GM12878 (cell line): ENCODE measurements around the gene TMEM35A. TPM values are rescaled to one million over a fixed set of nuclear protein-coding genes. Genes with fewer than 3 reads are reported as not detected.

ENCODE experiments used
- ATAC-seq: fragments of 200-7000 bp; cut with Tn5 transposase; 3 replicates; pipeline ENCODE4 v1.9.1; 2020; ENCODE audit warnings: mild to moderate bottlenecking, moderate library complexity
- BruUV-seq: library from RNA; stranded (reverse); fragments of 400-500 nt; replicated peaks from 2 replicates; lab custom pipeline; 2021; lab: Mats Ljungman, UMichigan
- CTCF ChIA-PET: fragments of 300-600 bp; sonication (Branson Sonifier 250); formaldehyde crosslinking; extraction: SDS; loops from one replicate; lab custom pipeline; 2021; ENCODE audit warnings: inconsistent platforms; lab: Yijun Ruan, JAX
- POLR2A ChIA-PET: fragments of 350-600 bp; formaldehyde crosslinking; extraction: SDS; loops from one replicate; lab custom pipeline; 2021; ENCODE audit warnings: inconsistent platforms; lab: Charles Lee
- RAD21 ChIA-PET: fragments of 300-600 bp; sonication (Branson Sonifier 250); formaldehyde crosslinking; loops from one replicate; lab custom pipeline; 2023; ENCODE audit warnings: antibody characterized with exemption; ENCODE audit not compliant: unreplicated experiment; lab: Charles Lee
- SMC1A ChIA-PET: fragments of 300-600 bp; sonication (Branson Sonifier 250); formaldehyde crosslinking; loops from one replicate; lab custom pipeline; 2023; ENCODE audit not compliant: unreplicated experiment, uncharacterized antibody; lab: Charles Lee
- DNase-seq: peaks from one replicate; pipeline ENCODE4 v3.0.0-alpha.2; 2011; ENCODE audit warnings: low read depth, low spot score
- FAIRE-seq: peaks from 3 replicates; lab custom pipeline; 2011; peaks lifted over from hg19 to GRCh38; lab: Jason Lieb, UNC
- H2AFZ ChIP-seq: 2 replicates; pipeline ENCODE4 v1.6.0; 2011; ENCODE audit warnings: low read depth, low read length, control low read depth; ENCODE audit not compliant: control insufficient read depth
- H3K27ac ChIP-seq: 2 replicates; pipeline ENCODE4 v1.5.1; 2011; ENCODE audit warnings: control low read depth; ENCODE audit not compliant: control insufficient read depth, insufficient read depth
- H3K27me3 ChIP-seq, 2 experiments: replicated peaks in 1 of 2; 2 replicates each; pipeline versions ENCODE4 v1.6.0 to v1.6.1; 2011; ENCODE audit warnings: low read length in 1 of 2; ENCODE audit not compliant: control insufficient read depth in 2 of 2, insufficient read depth in 2 of 2
- H3K36me3 ChIP-seq, 2 experiments: 2 replicates each; pipeline ENCODE4 v1.5.1; 2011; ENCODE audit warnings: low read length in 1 of 2; ENCODE audit not compliant: control insufficient read depth in 2 of 2, insufficient read depth in 2 of 2
- H3K4me1 ChIP-seq: 2 replicates; pipeline ENCODE4 v1.6.1; 2011; ENCODE audit warnings: mild to moderate bottlenecking, low read length, moderate library complexity, mixed read lengths; ENCODE audit not compliant: control insufficient read depth, insufficient read depth
- H3K4me2 ChIP-seq: 2 replicates; pipeline ENCODE4 v1.6.0; 2011; ENCODE audit warnings: control low read depth; ENCODE audit not compliant: control insufficient read depth, insufficient read depth
- H3K4me3 ChIP-seq: fragments of 200-600 bp; sonication (generic); 2 replicates; pipeline ENCODE4 v1.5.1; 2016
- H3K79me2 ChIP-seq: 2 replicates; pipeline ENCODE4 v1.6.0; 2011; ENCODE audit warnings: low read length; ENCODE audit not compliant: control insufficient read depth, insufficient read depth
- H3K9ac ChIP-seq: 2 replicates; pipeline ENCODE4 v1.8.0; 2011; ENCODE audit warnings: low read length, control low read depth, mixed read lengths; ENCODE audit not compliant: control insufficient read depth, insufficient read depth
- H3K9me3 ChIP-seq: replicated peaks from 3 replicates; pipeline ENCODE4 v1.5.1; 2011; ENCODE audit warnings: mild to moderate bottlenecking, low read length; ENCODE audit not compliant: control insufficient read depth, insufficient read depth
- H4K20me1 ChIP-seq: 2 replicates; pipeline ENCODE4 v1.6.0; 2011; ENCODE audit not compliant: control insufficient read depth, insufficient read depth
- CHD1 ChIP-seq: IDR thresholded peaks from 2 replicates; pipeline ENCODE4 v1.6.1; 2012; ENCODE audit warnings: low read depth, low read length, improper control_type of control experiment
- EGR1 ChIP-seq, 2 experiments: IDR thresholded peaks; 1 replicate in 1 of 2; 2 replicates in 1 of 2; pipeline ENCODE4 v1.6.1; 2011 to 2012; ENCODE audit warnings: low read depth in 2 of 2, low read length in 2 of 2, borderline replicate concordance in 1 of 2, mild to moderate bottlenecking in 1 of 2, moderate library complexity in 1 of 2
- HDAC6 ChIP-seq: fragments of 200-600 bp; sonication (generic); IDR thresholded peaks from one replicate; pipeline ENCODE4 v1.8.0; 2017; ENCODE audit warnings: antibody characterized with exemption; ENCODE audit not compliant: unreplicated experiment
- MXI1 ChIP-seq: fragments of 150-350 bp; IDR thresholded peaks from 2 replicates; pipeline ENCODE4 v1.6.1; 2011; ENCODE audit warnings: low read depth, mild to moderate bottlenecking, inconsistent platforms, low read length, improper control_type of control experiment
- NBN ChIP-seq: fragments of 450-650 bp; IDR thresholded peaks from 2 replicates; pipeline ENCODE4 v1.6.1; 2016
- NR2F1 ChIP-seq: fragments of 450-650 bp; conservative IDR thresholded peaks from 2 replicates; pipeline ENCODE4 v1.6.1; 2017; ENCODE audit warnings: mild to moderate bottlenecking
- PML ChIP-seq: IDR thresholded peaks from 2 replicates; pipeline ENCODE4 v1.6.1; 2012; ENCODE audit warnings: low read length, inconsistent platforms
- POLR2A ChIP-seq: IDR thresholded peaks from 2 replicates; pipeline ENCODE4 v1.6.1; 2011; ENCODE audit warnings: low read depth, mild to moderate bottlenecking, low read length
- POLR2AphosphoS5 ChIP-seq: IDR thresholded peaks from 2 replicates; pipeline ENCODE4 v1.6.1; 2011; ENCODE audit warnings: mild to moderate bottlenecking, low read length, inconsistent platforms
- SIN3A ChIP-seq: IDR thresholded peaks from 2 replicates; pipeline ENCODE4 v1.6.1; 2012; ENCODE audit warnings: low read depth, low read length, improper control_type of control experiment
- SMAD1 ChIP-seq: fragments of 450-650 bp; IDR thresholded peaks from 2 replicates; pipeline ENCODE4 v1.6.1; 2018; ENCODE audit warnings: mild to moderate bottlenecking, low read depth; ENCODE audit not compliant: partially characterized antibody
- SRF ChIP-seq, 2 experiments: IDR thresholded peaks; 2 replicates each; pipeline ENCODE4 v1.6.1; 2011; ENCODE audit warnings: low read depth in 2 of 2, low read length in 2 of 2, mild to moderate bottlenecking in 1 of 2, moderate library complexity in 1 of 2
- WGBS: methylation state at CpG from one replicate; pipeline ENCODE4 v1.1.6; 2016; ENCODE audit warnings: low lambda C conversion rate; ENCODE audit not compliant: insufficient replicate concordance, insufficient coverage; ENCODE audit errors: missing lambda C conversion rate; 5-methylcytosine and 5-hydroxymethylcytosine counted together
- in situ Hi-C: fragments of 300-500 bp; cut with MboI; formaldehyde crosslinking; loops from 9 replicates; pipeline ENCODE4 v1.14.3; 2018; ENCODE audit warnings: mixed read lengths
- intact Hi-C: fragments of 100-400 bp; cut with micrococcal nuclease; formaldehyde crosslinking; loops from one replicate; pipeline ENCODE4 v1.14.2; 2022; ENCODE audit not compliant: unreplicated experiment
- polyA plus RNA-seq, 11 experiments: library from polyadenylated mRNA; depleted of rRNA in 4 of 11; unstranded in 6 of 11; stranded (reverse) in 5 of 11; fragments of >200 nt; fragmentation: Nextera tagmentation in 4 of 11; fragmentation: Illumina TruSeq in 1 of 11; extraction: Ambion mirVana in 4 of 11; extraction: Trizol in 1 of 11; gene quantifications; 1 replicate in 1 of 11; 2 replicates in 10 of 11; pipeline versions ENCODE4 v1.2.1 to v1.2.3, GENCODE V29; 2011 to 2016; ENCODE audit warnings: inconsistent platforms in 2 of 11, missing spikeins in 2 of 11, low read depth in 1 of 11
- total RNA-seq, 4 experiments: library from RNA; depleted of rRNA in 3 of 4; stranded (reverse); fragments of >200 nt in 3 of 4; fragmentation: Illumina TruSeq in 1 of 4; extraction: Trizol in 1 of 4; gene quantifications; 2 replicates each; pipeline versions ENCODE4 v1.2.1 to v1.2.3, GENCODE V29; 2013 to 2021
- TF ChIP-seq, protein P1 (sequence below): fragments of 450-650 bp; IDR thresholded peaks from 2 replicates; pipeline ENCODE4 v1.6.1; 2018; ENCODE audit warnings: borderline replicate concordance, mild to moderate bottlenecking; ENCODE audit not compliant: partially characterized antibody

The TMEM35A gene
- total and polyA plus RNA-seq, 10 of the 15 experiments (the other 5 are each of a cell fraction or from before 2014, with no cell fraction given) = not detected

DNA sequence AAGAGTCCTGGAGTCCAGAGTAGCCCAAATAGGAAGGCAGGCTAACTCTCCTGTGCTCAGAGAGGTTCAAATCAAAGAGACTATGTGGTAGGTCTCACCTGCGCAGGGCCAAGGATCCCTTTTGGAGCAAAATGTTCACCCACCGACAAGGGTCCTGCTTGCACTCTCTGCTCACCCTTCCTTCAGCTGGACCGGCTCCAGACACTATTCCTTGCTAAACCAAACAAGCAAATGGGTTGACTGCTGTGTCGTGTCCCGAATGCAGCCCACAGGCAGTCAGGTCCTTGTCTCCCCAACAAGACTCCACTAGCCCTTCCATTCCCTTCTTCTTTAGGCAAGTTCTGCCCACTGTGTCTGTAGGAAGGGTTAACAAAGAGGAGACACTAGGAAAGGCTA, 27.5 kb upstream of the TMEM35A start:
- RAD21 ChIA-PET = interaction anchor here (0.7 kb wide), 1 partner anchor 84 kb away, joined by 3 read pairs; no protein-coding TSS in a partner anchor
- no peak for DNase-seq
- CTCF ChIA-PET = no interaction called here
- no peak for FAIRE-seq
- no peaks in the 10 kb centered on the region for H4K20me1 ChIP-seq
- H3K4me1 ChIP-seq = no peaks in the 10 kb centered on the region
- H3K9me3 ChIP-seq = no peaks in the 10 kb centered on the region; the same call in 2 of the 3 replicates
- peak overlapping the region; percentile 75 for H3K4me2 ChIP-seq
- in situ Hi-C loops = no loop called here
- H3K27me3 ChIP-seq = no peaks in the 10 kb centered on the region
- ATAC-seq = peak; percentile 8
- peak overlapping the region; percentile 54; the same call in 1 of the 2 replicates for H3K4me3 ChIP-seq
- H2AFZ ChIP-seq = peak overlapping the region; percentile 89
- peaks cover 5% of the 10 kb centered on the region for H3K79me2 ChIP-seq
- H3K36me3 ChIP-seq = no peaks in the 10 kb centered on the region
- intact Hi-C loops = no loop called here
- POLR2A ChIA-PET = no interaction called here
- WGBS = 48% methylated on average over 5 of the region's 5 CpGs
- TF ChIP-seq NR2F1 (no peak), SIN3A (peak; percentile 52; the same call in 1 of the 2 replicates), SRF (IDR thresholded peaks at IDR 0.05; ENCODE audit: low read depth in 2 of 2, low read length in 2 of 2) (no peak), HDAC6 (no peak), EGR1 (IDR thresholded peaks at IDR 0.05; ENCODE audit: borderline replicate concordance in 1 of 2, low read depth in 2 of 2, low read length in 2 of 2) (no peak)
- H3K27ac ChIP-seq = peak overlapping the region; percentile 92
- peak overlapping the region; percentile 82 for H3K9ac ChIP-seq
- SMC1A ChIA-PET = no interaction called here
- BruUV-seq = no TSS peak

DNA sequence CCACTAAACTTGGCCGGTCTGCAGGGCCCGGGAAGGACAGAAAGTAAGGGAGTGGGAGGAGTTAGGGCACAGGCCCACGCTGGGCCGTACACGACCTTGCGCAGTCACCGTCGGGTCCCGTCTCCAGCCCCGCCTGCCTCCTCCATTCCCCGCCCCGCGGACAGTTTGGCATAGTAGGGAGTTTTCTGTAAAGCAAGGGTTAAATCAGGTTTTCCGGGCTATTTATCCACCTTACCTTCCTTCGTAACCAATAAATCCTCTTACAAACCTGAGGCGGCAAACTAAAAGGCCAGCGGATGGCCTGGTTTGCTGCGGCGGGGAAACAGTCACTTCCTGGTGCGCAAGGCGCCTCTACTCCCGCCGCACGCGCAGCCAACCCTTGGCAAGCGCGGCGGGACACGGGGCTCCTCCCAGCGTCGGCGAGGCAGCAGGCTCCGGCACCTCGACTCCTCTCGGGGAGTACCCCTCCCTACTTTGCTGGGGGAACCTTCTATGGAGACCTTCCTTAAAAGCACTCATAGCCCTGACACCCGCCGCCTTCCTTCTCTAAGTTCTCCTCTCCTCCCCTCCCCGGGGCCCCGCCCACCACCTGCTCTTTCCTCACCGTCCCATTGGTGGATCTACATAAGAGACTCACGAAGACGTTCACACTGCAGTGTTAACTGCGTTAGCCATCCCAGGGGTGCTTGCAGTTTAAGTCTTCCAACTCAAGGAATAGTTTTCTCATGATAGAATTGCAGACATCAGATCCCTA, 27.0 kb upstream of the TMEM35A start, which contains the start of gene TRMT2B:
Gene TRMT2B, minus strand, starts transcription at position 563 of the 754 bp plus-strand sequence. CDS start 9,822 bp downstream, outside the sequence.
- WGBS = 38% methylated on average over 40 of the region's 43 CpGs
- peak within 1 kb of the TSS; percentile 84 for H3K4me2 ChIP-seq
- intact Hi-C loops = no loop called here
- DNase-seq = peak; percentile 44
- in situ Hi-C loops = no loop called here
- H3K4me1 ChIP-seq = no peaks in the 10 kb centered on the region
- peak within 1 kb of the TSS; percentile 89 for H2AFZ ChIP-seq
- peak within 1 kb of the TSS; percentile 54; the same call in 1 of the 2 replicates for H3K4me3 ChIP-seq
- CTCF ChIA-PET = no interaction called here
- no peaks in the 10 kb centered on the region; the same call in 2 of the 3 replicates for H3K9me3 ChIP-seq
- RAD21 ChIA-PET = no interaction called here
- peak within 1 kb of the TSS; percentile 92 for H3K27ac ChIP-seq
- H3K27me3 ChIP-seq = no peaks in the 10 kb centered on the region
- TSS peak; percentile 82 for BruUV-seq
- SMC1A ChIA-PET = no interaction called here
- peak; percentile 97 for ATAC-seq
- FAIRE-seq = peak; percentile 23
- H3K9ac ChIP-seq = peak within 1 kb of the TSS; percentile 82
- no peaks in the 10 kb centered on the region for H3K36me3 ChIP-seq
- no peaks in the 10 kb centered on the region for H4K20me1 ChIP-seq
- peaks cover 5% of the 10 kb centered on the region for H3K79me2 ChIP-seq
- POLR2A ChIA-PET = no interaction called here
- TF ChIP-seq, protein P1, sequence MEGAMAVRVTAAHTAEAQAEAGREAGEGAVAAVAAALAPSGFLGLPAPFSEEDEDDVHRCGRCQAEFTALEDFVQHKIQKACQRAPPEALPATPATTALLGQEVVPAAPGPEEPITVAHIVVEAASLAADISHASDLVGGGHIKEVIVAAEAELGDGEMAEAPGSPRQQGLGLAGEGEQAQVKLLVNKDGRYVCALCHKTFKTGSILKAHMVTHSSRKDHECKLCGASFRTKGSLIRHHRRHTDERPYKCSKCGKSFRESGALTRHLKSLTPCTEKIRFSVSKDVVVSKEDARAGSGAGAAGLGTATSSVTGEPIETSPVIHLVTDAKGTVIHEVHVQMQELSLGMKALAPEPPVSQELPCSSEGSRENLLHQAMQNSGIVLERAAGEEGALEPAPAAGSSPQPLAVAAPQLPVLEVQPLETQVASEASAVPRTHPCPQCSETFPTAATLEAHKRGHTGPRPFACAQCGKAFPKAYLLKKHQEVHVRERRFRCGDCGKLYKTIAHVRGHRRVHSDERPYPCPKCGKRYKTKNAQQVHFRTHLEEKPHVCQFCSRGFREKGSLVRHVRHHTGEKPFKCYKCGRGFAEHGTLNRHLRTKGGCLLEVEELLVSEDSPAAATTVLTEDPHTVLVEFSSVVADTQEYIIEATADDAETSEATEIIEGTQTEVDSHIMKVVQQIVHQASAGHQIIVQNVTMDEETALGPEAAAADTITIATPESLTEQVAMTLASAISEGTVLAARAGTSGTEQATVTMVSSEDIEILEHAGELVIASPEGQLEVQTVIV = peak; percentile 60
- TF ChIP-seq MXI1 = peak; percentile 38; the same call in 1 of the 2 replicates
- 0 out of 2 replicates have a peak, but pooled peaks have one; percentile 48 for TF ChIP-seq NBN
- peak; percentile 85 for TF ChIP-seq POLR2AphosphoS5
- peak; percentile 79 for TF ChIP-seq POLR2A
- TF ChIP-seq PML = peak; percentile 83; the same call in 1 of the 2 replicates
- TF ChIP-seq EGR1 (IDR thresholded peaks at IDR 0.05; ENCODE audit: borderline replicate concordance in 1 of 2, low read depth in 2 of 2, low read length in 2 of 2) = peak in 1 of 2 experiments; percentile 28; a peak in 1 of 3 replicates
- TF ChIP-seq SMAD1 = no peak
- TF ChIP-seq CHD1 = no peak
